ENCODE results near the gene TSPAN14.

TSPAN14 gene

GRCh38 chr10:80454513-80455460 is 677 bp downstream of the TSPAN14 start:
- no peak for DNase-seq (ENCODE audit: low read depth in 2 of 2)

- no peak for DNase-seq (ENCODE audit: low read depth in 2 of 2)
These were observed 1.6 kb downstream of the TSPAN14 start for GRCh38 chr10:80455461-80456349.

GRCh38 chr10:80457554-80458262 is 3.6 kb downstream of the TSPAN14 start:
- DNase-seq (ENCODE audit: low read depth in 2 of 2) = no peak

- no peak for DNase-seq (ENCODE audit: low read depth in 2 of 2)
These were observed 4.1 kb downstream of the TSPAN14 start for GRCh38 chr10:80458263-80458625.

- DNase-seq (ENCODE audit: low read depth in 2 of 2) = no peak
These were observed 4.5 kb downstream of the TSPAN14 start for GRCh38 chr10:80458638-80459037.

- peak; percentile 38 to 51 for DNase-seq (ENCODE audit: low read depth in 2 of 2)
These were observed 5.1 kb downstream of the TSPAN14 start for GRCh38 chr10:80459047-80459865.

GRCh38 chr10:80460399-80461207 is 6.5 kb downstream of the TSPAN14 start:
- DNase-seq (ENCODE audit: low read depth in 2 of 2) = no peak

GRCh38 chr10:80461208-80462183 is 7.4 kb downstream of the TSPAN14 start:
- no peak for DNase-seq (ENCODE audit: low read depth in 2 of 2)

- no peak for DNase-seq (ENCODE audit: low read depth in 2 of 2)
These were observed 8.3 kb downstream of the TSPAN14 start for GRCh38 chr10:80462299-80462980.

- no peak for DNase-seq (ENCODE audit: low read depth in 2 of 2)
These were observed 9.1 kb downstream of the TSPAN14 start for GRCh38 chr10:80462981-80463741.

- no peak for DNase-seq (ENCODE audit: low read depth in 2 of 2)
These were observed 9.8 kb downstream of the TSPAN14 start for GRCh38 chr10:80463868-80464267.

GRCh38 chr10:80464557-80465450 is 10.7 kb downstream of the TSPAN14 start:
- DNase-seq (ENCODE audit: low read depth in 2 of 2) = no peak

GRCh38 chr10:80465451-80465835 is 11.3 kb downstream of the TSPAN14 start:
- no peak for DNase-seq (ENCODE audit: low read depth in 2 of 2)

GRCh38 chr10:80465839-80466590 is 11.9 kb downstream of the TSPAN14 start:
- no peak for DNase-seq (ENCODE audit: low read depth in 2 of 2)

- no peak for DNase-seq (ENCODE audit: low read depth in 2 of 2)
These were observed 12.7 kb downstream of the TSPAN14 start for GRCh38 chr10:80466724-80467326.
